Astrocyte of the hippocampus (primary cell): ENCODE data around the gene CAMTA1.
"Not testable (repeated sequence)": the region's sequence is repeated elsewhere in the genome, so short reads cannot be mapped to it uniquely, and the experiment has no call there.

Source experiments
- DNase-seq: peaks from one replicate; pipeline ENCODE4 v3.0.0; 2011; ENCODE audit warnings: low read depth, low spot score

Gene CAMTA1

DNA sequence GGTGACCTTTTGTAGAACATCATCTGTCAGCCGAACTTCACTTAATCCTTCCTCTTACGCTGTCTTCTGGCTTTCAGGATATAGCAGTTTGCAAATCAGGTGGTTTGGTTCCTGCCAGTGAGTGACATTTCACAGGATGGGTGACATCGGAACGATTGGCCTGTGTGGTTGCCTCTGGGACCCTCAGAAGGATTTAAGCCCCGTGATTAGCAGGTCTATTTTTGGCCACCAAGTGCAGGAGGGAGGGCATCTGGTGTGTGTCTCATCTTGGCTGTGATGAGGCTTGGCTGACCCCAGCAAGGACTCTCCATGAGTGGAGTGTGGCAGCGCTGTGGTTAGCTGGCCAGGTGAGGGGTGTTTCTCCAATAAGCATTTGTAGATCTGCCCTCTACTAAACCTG lies 578.2 kb downstream of the CAMTA1 start:
- no peak for DNase-seq

DNA sequence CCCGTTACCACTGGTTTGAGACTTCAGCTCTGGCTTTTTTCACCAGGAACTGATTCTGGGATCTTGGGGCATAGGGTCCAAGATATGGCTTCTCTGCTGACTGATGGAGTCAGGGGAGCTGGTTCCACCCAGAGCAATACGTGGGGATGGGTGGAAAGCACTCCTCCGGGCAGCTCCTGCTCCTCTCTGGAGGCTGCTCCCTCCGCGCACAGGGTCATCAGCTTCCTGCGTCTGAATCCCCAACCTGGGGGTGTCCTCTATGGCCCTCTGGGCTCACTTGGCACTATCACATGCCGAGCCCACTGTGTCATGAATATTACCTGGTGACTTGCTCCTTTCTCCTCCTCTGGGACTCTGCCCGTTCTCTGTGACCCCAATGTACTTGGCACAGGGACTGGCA lies 580.5 kb downstream of the CAMTA1 start:
- DNase-seq: no peak

DNA sequence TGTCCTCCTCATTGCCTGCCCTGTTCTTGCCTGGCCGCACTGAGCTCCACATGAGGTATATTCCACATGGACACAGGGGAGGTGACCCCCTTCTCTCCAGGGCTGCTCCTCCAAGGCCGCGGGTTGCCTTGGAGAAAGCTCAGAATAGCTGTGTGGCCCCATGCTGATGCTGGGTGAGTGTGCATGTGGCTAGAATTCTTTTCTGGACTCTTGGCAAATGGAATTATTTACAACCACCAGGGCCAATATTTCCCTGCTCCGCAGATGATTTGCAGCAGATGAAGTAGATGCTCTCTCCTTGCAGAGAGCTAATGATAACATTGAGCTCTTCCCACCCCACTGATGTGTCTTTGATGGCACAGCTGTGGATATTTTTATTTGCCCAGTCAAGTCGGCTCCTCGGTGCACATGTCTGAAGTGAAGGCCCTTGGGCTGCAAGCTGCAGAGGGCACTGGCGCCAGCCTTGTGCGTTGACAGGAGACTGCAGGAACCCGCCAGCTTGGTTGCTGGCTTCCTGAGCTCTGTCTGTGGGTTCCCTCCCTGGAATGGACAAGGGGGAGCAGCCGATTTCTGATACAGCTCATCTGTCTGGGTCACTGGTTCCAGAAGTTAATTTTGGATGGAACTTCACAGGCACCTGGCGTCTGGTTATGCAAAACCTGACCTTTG lies 581.2 kb downstream of the CAMTA1 start:
- DNase-seq: no peak

DNA sequence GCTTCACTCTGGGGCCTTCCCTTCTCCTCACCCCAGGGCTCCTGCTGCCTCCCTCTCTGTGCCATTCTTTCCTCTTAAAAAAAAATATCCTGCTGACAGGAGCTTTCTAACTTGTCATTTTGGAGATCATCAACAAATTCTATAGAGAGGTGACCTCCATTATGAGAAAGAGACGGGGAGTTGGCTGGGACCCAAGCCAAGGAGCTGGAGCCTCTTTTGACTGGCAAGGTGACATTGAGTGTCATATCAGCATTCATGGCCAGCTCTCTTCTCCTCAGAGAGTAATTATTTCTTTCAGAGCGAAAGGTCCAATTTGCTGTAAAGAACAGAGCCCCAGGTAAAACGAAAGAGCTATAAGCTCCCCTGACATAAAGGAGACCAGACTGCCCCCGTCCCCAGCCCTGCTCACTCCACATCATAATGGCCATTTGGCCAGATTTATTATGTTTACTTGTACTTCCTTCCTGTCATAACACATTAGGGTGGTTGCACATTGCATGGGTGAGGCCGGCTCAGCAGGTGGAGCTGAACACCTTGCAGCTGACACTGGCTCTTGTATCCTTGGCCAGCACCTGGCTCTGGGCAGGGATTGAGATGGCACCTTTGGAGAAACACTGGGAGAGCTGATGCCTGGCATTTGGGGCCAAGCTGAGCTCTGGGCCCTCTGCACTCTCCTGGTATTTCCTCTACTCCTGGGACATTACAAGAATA lies 581.9 kb downstream of the CAMTA1 start:
- no peak for DNase-seq

DNA sequence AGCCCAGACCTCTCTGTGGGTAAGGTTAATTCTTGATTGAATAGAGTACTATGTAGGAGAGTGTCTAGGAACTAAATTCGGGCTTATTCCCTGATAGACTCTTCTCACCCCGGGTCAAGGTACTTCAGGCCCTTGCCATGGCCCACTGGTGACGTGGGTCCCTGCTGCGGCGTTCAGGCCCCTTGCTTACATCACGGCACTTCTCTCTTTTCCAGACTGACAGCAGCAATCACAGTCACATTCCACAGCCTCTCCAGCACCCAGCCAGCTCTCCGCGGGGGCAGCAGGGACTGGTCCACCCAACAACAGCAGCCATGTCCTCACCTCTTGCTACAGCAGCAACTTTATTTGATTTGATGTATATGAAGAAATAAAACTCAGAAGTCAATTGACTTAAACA lies 584.6 kb downstream of the CAMTA1 start:
- no peak for DNase-seq

DNA sequence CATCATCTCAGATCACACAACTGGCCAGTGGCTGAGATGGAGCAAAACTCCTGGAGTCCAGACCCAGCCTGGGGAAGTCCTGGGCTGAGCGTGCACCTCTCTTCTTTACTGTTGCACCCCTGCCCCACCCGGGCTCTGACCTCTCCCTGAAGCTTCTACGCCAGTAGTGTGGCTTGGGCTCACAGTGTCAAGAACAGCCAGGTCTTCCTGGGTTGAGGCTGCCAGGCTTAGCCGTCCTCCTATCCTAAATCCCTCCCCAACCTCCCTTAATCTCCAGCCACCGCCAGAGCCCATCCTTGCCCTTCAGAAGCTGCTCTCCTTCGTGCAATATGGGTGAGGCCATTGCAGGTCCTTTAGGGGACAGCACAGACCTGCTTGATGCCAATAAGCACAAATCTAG lies 586.7 kb downstream of the CAMTA1 start:
- no peak for DNase-seq

DNA sequence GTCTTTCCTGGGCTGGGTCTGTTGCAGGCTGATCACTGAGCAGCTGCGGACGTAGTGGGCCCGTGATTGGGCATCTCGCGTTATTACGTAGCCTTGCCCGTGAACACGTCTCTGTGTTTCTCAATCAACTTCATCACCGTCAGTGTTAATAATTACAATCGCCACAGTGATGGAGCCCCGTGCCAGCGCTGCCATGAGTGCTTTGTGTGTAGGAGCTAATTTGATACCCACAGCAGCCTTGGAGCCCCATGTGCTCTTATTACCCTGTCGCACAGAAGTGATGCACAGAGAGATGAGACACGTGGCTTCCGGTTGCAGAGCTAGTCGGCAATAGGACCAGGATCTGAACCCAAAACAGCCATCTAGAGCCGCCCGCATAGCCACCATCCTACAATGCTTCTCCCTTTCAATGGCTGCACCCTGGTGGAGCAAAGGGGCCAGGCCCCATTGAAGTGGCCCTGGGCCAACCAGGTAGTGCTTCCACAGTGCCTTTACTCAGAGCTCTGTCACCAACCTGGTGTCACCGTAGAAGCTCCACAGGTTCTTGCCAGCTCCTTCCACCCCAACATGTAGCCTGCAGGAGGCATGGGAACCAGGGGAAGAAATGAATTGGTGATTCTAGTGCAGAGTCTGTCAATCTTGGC lies 587.3 kb downstream of the CAMTA1 start:
- DNase-seq: no peak

DNA sequence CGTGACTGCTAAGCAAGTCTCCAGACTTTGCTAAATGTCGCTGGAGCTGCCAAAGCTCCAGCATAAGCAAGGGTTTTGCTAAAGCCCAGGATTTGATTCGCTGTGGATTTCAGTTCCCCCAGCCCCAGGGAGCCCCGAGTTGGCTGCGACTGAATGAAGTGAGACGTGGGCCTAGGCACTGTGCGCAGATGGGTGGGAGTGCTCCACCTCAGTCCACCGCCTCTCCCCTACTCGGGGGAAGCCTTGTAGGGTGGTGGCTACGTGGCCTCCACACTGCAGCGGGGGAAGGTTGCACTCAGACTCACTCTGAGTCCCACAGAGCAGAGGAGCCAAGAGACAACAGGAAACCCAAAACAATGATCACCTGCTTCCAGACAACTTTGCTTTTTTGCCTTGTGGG lies 588.0 kb downstream of the CAMTA1 start:
- DNase-seq: no peak

DNA sequence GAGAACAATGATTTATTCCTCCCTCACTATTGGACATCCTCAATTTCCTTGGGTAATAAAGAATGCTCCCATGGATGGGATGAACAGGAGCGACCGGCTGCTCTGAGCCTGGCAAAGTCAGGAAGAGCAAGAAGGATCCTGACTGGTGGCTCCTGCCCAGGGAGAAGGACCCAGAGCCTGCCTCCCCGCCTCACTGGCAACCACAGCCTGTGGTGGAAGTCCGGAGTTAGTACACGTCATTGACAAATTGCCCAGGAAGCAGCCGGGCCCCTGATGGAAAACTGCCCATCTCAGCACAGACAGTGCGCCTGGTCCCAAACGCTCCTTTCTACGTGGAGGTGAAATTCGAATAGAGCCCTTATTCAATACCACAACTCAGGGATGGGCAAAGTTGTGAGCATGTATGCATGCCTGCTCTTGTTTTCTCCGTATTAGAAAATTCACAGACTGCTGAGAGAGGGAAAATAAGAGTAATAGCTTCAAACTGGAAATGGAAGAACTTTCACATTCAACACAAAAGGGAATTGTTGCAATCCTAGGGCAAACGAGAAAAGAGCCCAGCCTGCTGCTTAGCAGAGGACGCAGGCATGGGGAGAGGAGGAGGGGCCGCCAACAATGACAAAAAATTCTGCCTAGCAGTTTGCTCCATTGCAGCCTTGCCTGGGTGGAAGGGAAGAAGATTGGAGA lies 588.8 kb downstream of the CAMTA1 start:
- DNase-seq: peak; percentile 63

DNA sequence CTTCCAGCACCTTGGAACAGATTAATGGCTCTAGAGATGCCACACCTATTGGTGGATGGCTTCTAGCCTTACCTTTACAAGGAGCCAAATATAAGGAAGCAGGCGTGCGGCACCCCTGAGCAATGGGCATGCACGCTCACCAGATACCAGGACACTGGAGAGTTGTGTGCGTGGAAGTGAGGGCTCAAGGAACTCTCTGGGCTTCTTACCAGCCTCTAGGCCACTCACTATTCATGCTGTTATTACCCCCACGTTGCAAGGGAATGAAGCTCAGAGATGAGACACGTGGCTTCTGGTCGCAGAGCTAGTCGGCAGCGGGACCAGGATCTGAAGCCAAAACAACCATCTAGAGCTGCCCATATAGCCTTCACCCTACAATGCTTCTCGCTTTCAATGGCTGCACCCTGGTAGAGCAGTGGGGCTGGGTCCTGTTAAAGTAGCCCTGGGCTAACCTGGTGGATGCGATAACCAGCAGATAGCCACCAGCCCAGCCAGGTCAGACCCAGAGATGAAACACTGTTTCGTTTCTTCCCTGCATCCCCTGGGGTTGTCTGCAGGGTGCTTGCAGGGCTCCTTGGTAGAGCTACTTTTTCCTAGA lies 589.4 kb downstream of the CAMTA1 start:
- DNase-seq: no peak

DNA sequence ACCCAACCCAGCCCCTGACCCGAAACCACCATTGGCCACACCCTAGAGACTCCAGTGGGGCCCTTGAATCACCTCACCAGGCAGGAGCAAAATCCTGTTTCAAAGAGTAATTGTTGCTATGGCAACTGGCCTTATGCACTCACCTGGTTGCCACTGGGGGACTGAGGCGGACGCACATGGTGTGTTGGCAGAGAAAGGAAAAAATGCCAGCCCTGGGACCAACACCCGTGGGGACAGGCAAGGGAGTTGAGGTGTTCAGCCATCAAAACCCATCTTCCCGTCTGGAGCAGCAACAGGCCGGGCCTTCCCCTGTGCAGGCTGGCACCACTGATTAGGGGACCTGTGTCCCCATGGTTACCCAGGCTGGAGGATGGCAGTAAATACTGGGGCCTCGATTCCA lies 590.1 kb downstream of the CAMTA1 start:
- no peak for DNase-seq

DNA sequence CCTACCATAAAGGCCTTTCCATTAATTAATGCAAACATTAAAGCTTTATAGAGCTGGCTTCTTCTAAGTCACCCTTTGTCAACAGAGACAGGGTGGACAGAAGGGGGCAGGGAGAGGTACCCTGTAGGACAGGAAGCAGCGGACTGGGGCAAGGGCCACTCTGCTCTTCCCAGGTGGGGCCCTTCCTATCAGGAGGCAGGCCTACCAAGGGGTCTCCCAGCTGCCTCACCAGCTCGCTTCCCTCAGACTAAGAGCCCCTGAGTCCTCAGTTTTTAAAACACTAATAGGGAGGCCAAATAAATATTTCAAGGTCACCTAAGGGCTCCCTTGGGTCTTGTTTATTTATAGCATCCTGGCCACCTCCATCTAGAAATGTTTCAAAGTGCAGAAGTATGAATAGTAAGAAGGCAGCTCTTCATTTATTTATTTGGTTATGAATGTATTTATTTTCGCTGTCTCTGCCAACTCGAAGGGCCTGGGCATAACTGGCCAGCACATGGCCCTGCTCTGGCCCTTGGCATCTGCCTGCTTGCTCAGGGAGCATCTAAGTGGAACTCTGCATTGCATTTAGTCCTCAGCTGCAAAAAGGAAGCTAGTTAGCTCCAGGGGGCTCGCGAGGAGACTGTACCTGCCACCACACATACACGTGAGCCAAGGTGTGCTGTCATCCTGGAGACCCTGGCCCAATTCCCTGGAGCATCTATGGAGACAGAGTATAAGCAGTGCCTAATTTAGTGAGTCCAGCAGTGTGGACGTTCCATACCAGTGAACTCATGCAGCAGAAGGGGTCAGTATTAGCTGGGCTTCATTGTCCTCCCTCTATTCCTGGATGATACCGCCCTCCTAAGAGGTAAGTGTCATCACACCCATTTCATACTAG lies 590.8 kb downstream of the CAMTA1 start:
- DNase-seq: no peak

DNA sequence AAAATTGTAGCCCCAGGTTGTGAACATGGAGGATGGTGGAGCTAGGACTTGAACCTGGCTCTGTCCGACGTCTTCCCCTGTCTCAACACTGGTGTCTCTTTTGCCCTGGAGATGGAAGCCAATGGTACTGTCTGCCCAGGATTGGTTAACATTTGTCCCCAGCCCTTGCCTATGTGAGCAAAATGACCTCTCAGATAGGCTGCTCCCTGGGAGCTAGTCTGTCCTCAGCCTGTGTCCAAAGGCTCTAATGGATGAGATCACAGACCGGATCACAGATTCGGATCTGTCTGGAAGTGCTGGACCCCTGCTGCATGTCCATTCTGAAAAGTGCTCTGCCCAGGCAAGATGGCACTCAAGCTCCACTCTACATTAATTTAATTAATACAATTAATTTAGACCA lies 591.4 kb downstream of the CAMTA1 start:
- DNase-seq: no peak

DNA sequence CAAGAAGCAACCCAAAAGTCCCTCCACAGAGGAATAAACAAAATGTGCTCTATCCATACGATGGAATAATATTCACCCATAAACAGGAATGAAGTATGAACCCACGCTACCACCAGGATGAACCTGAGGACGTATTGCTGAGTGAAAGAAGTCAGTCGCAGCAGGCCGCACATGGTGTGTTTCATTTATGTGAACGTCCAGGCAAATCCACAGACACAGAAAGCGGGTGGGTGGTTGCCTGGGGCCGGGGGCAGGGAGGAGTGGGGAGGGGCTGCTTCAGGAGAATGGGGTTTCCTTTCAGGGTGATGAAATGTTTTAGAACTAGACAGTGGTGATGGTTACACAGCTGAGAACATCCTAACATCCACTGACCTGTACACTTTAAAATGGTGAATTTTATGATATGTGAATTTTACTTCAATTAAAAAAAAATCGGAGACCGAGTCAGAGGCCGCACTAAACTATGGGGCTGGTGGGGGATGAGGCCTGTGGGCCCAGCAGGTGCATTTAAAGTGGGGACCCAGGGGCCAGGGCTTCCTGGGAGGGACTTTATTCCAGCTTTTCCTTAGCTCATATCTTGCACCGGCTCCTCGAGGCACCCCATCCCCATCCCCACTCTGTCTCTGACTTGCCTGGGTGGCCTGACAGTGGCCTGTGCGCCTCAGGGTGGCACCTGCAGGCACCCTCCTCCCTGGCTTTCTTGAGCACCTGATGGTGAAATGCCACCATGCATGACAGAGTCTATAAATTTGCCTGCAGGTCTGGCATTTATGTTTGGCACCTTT lies 593.3 kb downstream of the CAMTA1 start:
- DNase-seq: no peak

DNA sequence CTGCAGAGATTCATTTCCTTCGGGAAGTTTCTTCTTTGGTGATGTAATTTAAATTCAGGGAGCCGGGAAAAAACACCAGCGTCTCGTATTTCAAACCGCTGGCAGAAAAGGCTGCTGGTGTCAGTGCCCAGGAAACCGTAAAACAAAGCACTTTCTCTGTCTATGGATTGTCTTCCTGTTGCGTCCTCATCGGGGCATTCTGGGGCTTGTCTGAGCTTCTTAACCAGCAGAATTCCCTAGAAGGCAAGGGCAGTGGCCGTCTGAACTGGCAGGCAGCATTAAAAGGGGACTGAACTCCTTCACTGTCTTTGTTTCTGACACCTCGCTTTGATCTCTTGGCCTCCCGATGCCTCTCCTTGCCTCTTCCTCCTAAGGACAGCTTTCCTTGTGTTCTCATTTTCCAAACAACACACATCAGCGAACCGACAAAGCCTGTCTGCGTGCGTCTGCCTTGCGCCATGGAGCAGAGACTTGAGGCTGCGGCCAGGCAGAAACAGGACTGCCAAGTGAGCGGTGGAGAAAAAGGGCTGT lies 594.3 kb downstream of the CAMTA1 start:
- DNase-seq: peak; percentile 71

DNA sequence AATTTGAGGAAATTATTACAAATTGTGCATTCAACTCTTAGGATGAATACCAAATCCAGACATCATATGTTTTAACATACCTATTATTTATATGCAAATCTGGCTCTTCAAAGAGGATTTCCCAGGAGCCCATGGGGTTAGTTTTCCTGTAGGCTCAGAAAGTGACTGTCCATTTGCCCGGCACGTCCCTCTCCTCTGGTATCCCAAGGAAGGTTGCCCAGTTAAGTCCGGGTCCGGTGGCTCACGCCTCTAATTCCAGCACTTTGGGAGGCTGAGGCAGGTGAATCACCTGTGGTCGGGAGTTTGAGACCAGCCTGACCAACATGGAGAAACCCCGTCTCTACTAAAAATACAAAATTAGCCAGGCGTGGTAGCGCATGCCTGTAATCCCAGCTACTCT lies 594.8 kb downstream of the CAMTA1 start:
- DNase-seq: not testable (repeated sequence)

DNA sequence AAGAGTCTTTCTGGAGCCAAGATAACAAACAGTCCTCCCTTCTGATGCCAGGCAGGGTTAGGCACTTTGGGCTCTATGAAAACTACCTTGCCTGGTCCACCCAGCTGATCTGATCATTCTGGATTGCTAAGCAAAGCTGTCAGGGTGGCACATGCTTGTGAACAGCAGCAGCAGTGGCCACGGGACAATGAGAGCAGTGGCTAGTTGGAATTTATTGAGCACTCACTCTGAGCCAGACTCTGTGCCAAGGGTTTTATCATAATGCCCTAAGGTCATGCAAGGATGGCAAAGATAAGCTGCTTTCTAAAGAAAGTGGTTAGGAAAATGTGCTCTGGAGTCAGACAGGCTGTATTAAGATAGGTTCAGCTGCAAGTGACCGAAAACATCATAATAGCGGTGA lies 595.5 kb downstream of the CAMTA1 start:
- peak; percentile 17 for DNase-seq

DNA sequence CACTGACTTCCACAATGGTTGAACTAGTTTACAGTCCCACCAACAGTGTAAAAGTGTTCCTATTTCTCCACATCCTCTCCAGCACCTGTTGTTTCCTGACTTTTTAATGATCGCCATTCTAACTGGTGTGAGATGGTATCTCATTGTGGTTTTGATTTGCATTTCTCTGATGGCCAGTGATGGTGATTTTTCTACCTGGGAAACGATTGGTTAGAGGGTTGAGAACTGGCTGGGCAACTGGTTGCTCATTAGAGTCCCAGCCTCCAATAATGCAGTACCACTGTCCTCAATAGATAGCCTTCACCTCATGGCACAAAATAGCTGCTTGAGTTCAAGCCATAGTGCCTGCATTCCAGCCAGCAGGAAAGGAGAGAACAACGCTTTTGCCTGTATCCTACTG lies 596.5 kb downstream of the CAMTA1 start:
- DNase-seq: not testable (repeated sequence)

DNA sequence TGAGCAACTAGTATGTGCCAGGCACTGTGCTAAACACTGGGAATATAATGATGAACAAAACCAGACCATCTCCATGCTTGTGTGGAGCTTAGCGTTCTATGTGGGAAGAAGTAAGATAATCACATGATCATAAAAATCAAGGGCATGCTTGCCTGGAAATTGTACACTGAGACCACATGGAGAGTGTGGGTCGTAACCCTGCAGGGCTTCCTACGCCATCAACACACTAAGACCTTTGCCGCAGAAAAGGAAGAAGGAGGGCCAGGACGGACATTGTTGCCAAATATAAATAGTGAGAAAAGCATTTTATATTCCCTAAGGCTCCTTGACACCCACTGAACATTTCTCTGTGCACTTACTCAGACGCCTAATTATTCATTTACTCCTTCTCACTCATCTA lies 597.7 kb downstream of the CAMTA1 start:
- DNase-seq: no peak
